HEK293 (cell line): ENCODE data around the gene PDP2.

Experiments used
- ATF2 ChIP-seq: fragments of 450-650 bp; formaldehyde crosslinking; IDR thresholded peaks from 2 replicates; pipeline ENCODE4 v1.5.1; 2016; ENCODE audit warnings: missing biosample characterization, missing genetic modification characterization, low read depth
- CTCF ChIP-seq: fragments of 450-650 bp; formaldehyde crosslinking; IDR thresholded peaks from 2 replicates; pipeline ENCODE4 v1.5.1; 2016; ENCODE audit warnings: missing biosample characterization, missing genetic modification characterization
- MZF1 ChIP-seq: fragments of 450-650 bp; formaldehyde crosslinking; IDR thresholded peaks from 2 replicates; pipeline ENCODE4 v1.5.1; 2017; ENCODE audit warnings: missing biosample characterization, missing genetic modification characterization, borderline replicate concordance
- REPIN1 ChIP-seq: fragments of 450-650 bp; formaldehyde crosslinking; IDR thresholded peaks from 2 replicates; pipeline ENCODE4 v1.5.1; 2017; ENCODE audit warnings: missing biosample characterization, missing genetic modification characterization, low read depth
- SETDB1 ChIP-seq: IDR thresholded peaks from one replicate; pipeline ENCODE4 v1.6.1; 2017; ENCODE audit warnings: mild to moderate bottlenecking, low read length, moderate library complexity, mixed read lengths; ENCODE audit not compliant: insufficient read length
- ZBTB21 ChIP-seq: fragments of 450-650 bp; formaldehyde crosslinking; IDR thresholded peaks from 2 replicates; pipeline ENCODE4 v1.5.1; 2017; ENCODE audit warnings: missing biosample characterization, missing genetic modification characterization
- ZBTB44 ChIP-seq: fragments of 450-650 bp; IDR thresholded peaks from 2 replicates; pipeline ENCODE4 v1.5.1; 2018; ENCODE audit warnings: missing biosample characterization, mild to moderate bottlenecking, missing genetic modification characterization
- ZNF174 ChIP-seq: fragments of 450-650 bp; formaldehyde crosslinking; IDR thresholded peaks from 2 replicates; pipeline ENCODE4 v1.5.0; 2017; ENCODE audit warnings: missing biosample characterization, mild to moderate bottlenecking, missing genetic modification characterization
- ZNF292 ChIP-seq: fragments of 450-650 bp; formaldehyde crosslinking; IDR thresholded peaks from 2 replicates; pipeline ENCODE4 v1.5.1; 2016; ENCODE audit warnings: low read depth, missing biosample characterization, missing genetic modification characterization, borderline replicate concordance
- ZNF624 ChIP-seq: fragments of 450-650 bp; formaldehyde crosslinking; IDR thresholded peaks from 2 replicates; pipeline ENCODE4 v1.5.1; 2017; ENCODE audit warnings: missing biosample characterization, missing genetic modification characterization
- ZNF639 ChIP-seq: fragments of 450-650 bp; formaldehyde crosslinking; IDR thresholded peaks from 2 replicates; pipeline ENCODE4 v1.5.1; 2016; ENCODE audit warnings: missing biosample characterization, missing genetic modification characterization
- ZNF768 ChIP-seq: fragments of 450-650 bp; formaldehyde crosslinking; IDR thresholded peaks from 2 replicates; pipeline ENCODE4 v1.5.1; 2018; ENCODE audit warnings: missing biosample characterization, mild to moderate bottlenecking, missing genetic modification characterization

- TF ChIP-seq ZBTB44 (tag by site-specific recombination), result no peak
- TF ChIP-seq REPIN1 (tag by site-specific recombination), result no peak
- no peak for TF ChIP-seq CTCF (tag by site-specific recombination)
- no peak for TF ChIP-seq SETDB1
- no peak for TF ChIP-seq ZNF292 (tag by site-specific recombination)
- TF ChIP-seq ZNF768 (tag by site-specific recombination), result no peak
- TF ChIP-seq ZNF639 (tag by site-specific recombination), result no peak
- TF ChIP-seq ZNF174 (tag by site-specific recombination), result no peak
- TF ChIP-seq ZNF624 (tag by site-specific recombination), result no peak
- no peak for TF ChIP-seq ZBTB21 (tag by site-specific recombination)
- no peak for TF ChIP-seq MZF1 (tag by site-specific recombination)
- TF ChIP-seq ATF2 (tag by site-specific recombination), result no peak
Observed at GRCh38 chr16:66857437-66857836, 22.9 kb upstream of the PDP2 start.
